IMR-90 (cell line): Measurements from ENCODE around the gene KDM2A. TPM values are rescaled to one million over a fixed set of nuclear protein-coding genes. Genes with fewer than 3 reads are reported as not detected.
A peak's percentile ranks its signal among the peaks of the same experiment; 100 is the strongest.

Experiments used
- ATAC-seq: fragments of 200-7000 bp; cut with Tn5 transposase; 2 replicates; pipeline ENCODE4 v1.9.1; 2020; ENCODE audit warnings: low read depth, mild to moderate bottlenecking, moderate library complexity
- BruUV-seq: library from RNA; stranded (reverse); fragments of 400-500 nt; replicated peaks from 2 replicates; lab custom pipeline; 2021; lab: Mats Ljungman, UMichigan
- CTCF ChIA-PET: fragments of 300-600 bp; formaldehyde crosslinking; extraction: SDS; loops from one replicate; lab custom pipeline; 2021; ENCODE audit warnings: antibody characterized with exemption; lab: Yijun Ruan, JAX
- POLR2A ChIA-PET: fragments of 300-600 bp; sonication (Branson Sonifier 250); formaldehyde crosslinking; loops from one replicate; lab custom pipeline; 2022; ENCODE audit warnings: antibody characterized with exemption; ENCODE audit not compliant: unreplicated experiment; lab: Charles Lee
- DNase-seq: peaks from one replicate; pipeline ENCODE4 v3.0.0; 2013
- H2AFZ ChIP-seq: replicated peaks from 2 replicates; pipeline ENCODE3; 2013; ENCODE audit warnings: low read length, mild to moderate bottlenecking; ENCODE audit not compliant: poor library complexity
- H2AK5ac ChIP-seq: 2 replicates; pipeline ENCODE4 v1.6.1; 2013; ENCODE audit warnings: low read depth, low read length, inconsistent platforms
- H2AK9ac ChIP-seq: replicated peaks from 2 replicates; pipeline ENCODE3; 2013; ENCODE audit warnings: mild to moderate bottlenecking, low read depth, low read length, moderate library complexity; ENCODE audit not compliant: poor library complexity
- H2BK120ac ChIP-seq: 2 replicates; pipeline ENCODE4 v1.6.1; 2013; ENCODE audit warnings: low read depth, low read length, inconsistent platforms
- H2BK15ac ChIP-seq: 3 replicates; pipeline ENCODE4 v1.6.1; 2013; ENCODE audit warnings: low read depth, low read length, inconsistent platforms
- H2BK20ac ChIP-seq: 2 replicates; pipeline ENCODE4 v1.6.1; 2013; ENCODE audit warnings: low read depth, mild to moderate bottlenecking, inconsistent platforms, low read length, moderate library complexity
- H2BK5ac ChIP-seq: 2 replicates; pipeline ENCODE4 v1.6.1; 2013; ENCODE audit warnings: mild to moderate bottlenecking, low read depth, low read length, inconsistent platforms; ENCODE audit not compliant: poor library complexity, severe bottlenecking
- H3K14ac ChIP-seq: replicated peaks from 2 replicates; pipeline ENCODE4 v1.6.1; 2013; ENCODE audit warnings: low read depth, low read length, inconsistent platforms
- H3K18ac ChIP-seq: 2 replicates; pipeline ENCODE4 v1.6.1; 2013; ENCODE audit warnings: low read depth, low read length, control low read depth
- H3K23ac ChIP-seq: 2 replicates; pipeline ENCODE4 v1.6.1; 2013; ENCODE audit warnings: low read depth, low read length, inconsistent platforms
- H3K27ac ChIP-seq: 2 replicates; pipeline ENCODE4 v1.5.1; 2013; ENCODE audit warnings: mild to moderate bottlenecking, control low read depth, low read length; ENCODE audit not compliant: insufficient read depth
- H3K27me3 ChIP-seq: 2 replicates; pipeline ENCODE4 v1.6.1; 2013; ENCODE audit warnings: low read length; ENCODE audit not compliant: control insufficient read depth, insufficient read depth
- H3K36me3 ChIP-seq: 2 replicates; pipeline ENCODE4 v1.6.1; 2013; ENCODE audit warnings: low read length, mixed read lengths; ENCODE audit not compliant: control insufficient read depth, insufficient read depth
- H3K4ac ChIP-seq: 2 replicates; pipeline ENCODE4 v1.6.1; 2013; ENCODE audit warnings: low read depth, low read length, inconsistent platforms
- H3K4me1 ChIP-seq: 2 replicates; pipeline ENCODE4 v1.6.1; 2013; ENCODE audit warnings: low read length, mixed read lengths; ENCODE audit not compliant: control insufficient read depth, insufficient read depth
- H3K4me2 ChIP-seq: 2 replicates; pipeline ENCODE4 v1.6.1; 2013; ENCODE audit warnings: low read depth, mild to moderate bottlenecking, control low read depth, low read length, moderate library complexity
- H3K4me3 ChIP-seq: 2 replicates; pipeline ENCODE4 v1.5.1; 2013; ENCODE audit warnings: low read depth, mild to moderate bottlenecking, control low read depth, low read length, moderate library complexity; ENCODE audit not compliant: insufficient read depth
- H3K56ac ChIP-seq: 2 replicates; pipeline ENCODE4 v1.6.1; 2013; ENCODE audit warnings: low read length, inconsistent platforms; ENCODE audit not compliant: insufficient read depth; ENCODE audit errors: extremely low read depth
- H3K79me1 ChIP-seq, 2 experiments: 2 replicates each; pipeline ENCODE4 v1.6.1; 2013; ENCODE audit warnings: low read length in 2 of 2, inconsistent platforms in 1 of 2, low read depth in 1 of 2
- H3K9ac ChIP-seq: 2 replicates; pipeline ENCODE4 v1.6.1; 2013; ENCODE audit warnings: low read depth, low read length, control low read depth
- H3K9me1 ChIP-seq: 2 replicates; pipeline ENCODE4 v1.6.1; 2013; ENCODE audit warnings: low read length, inconsistent platforms; ENCODE audit not compliant: insufficient read depth
- H3K9me3 ChIP-seq: 2 replicates; pipeline ENCODE4 v1.6.1; 2013; ENCODE audit warnings: low read length; ENCODE audit not compliant: control insufficient read depth, insufficient read depth
- H4K20me1 ChIP-seq: 2 replicates; pipeline ENCODE4 v1.6.1; 2013; ENCODE audit warnings: low read length, inconsistent platforms; ENCODE audit not compliant: insufficient read depth
- H4K5ac ChIP-seq: 2 replicates; pipeline ENCODE4 v1.6.1; 2013; ENCODE audit warnings: mild to moderate bottlenecking, low read depth, low read length, control low read depth
- H4K8ac ChIP-seq, 2 experiments: 2 replicates each; pipeline ENCODE4 v1.6.1; 2013; ENCODE audit warnings: low read depth in 2 of 2, low read length in 2 of 2, control low read depth in 1 of 2, inconsistent platforms in 1 of 2
- H4K91ac ChIP-seq: 2 replicates; pipeline ENCODE4 v1.6.1; 2013; ENCODE audit warnings: low read depth, low read length, inconsistent platforms; ENCODE audit not compliant: insufficient read depth
- CEBPB ChIP-seq: IDR thresholded peaks from 2 replicates; pipeline ENCODE4 v1.6.1; 2012; ENCODE audit warnings: low read depth, low read length, improper control_type of control experiment
- WGBS, 2 experiments: methylation state at CpG; one replicate each; pipeline versions ENCODE4 v1.1.5 to v1.1.7; 2013; ENCODE audit warnings: missing lambda C conversion rate in 2 of 2; ENCODE audit not compliant: insufficient read length in 1 of 2; ENCODE audit errors: extremely low coverage in 2 of 2; 5-methylcytosine and 5-hydroxymethylcytosine counted together
- dilution Hi-C: fragments of 300-500 bp; cut with HindIII; formaldehyde crosslinking; loops from one replicate; pipeline ENCODE4 v1.14.3; 2018; ENCODE audit warnings: low sequenced_read_pairs; ENCODE audit not compliant: unreplicated experiment
- in situ Hi-C: fragments of 300-500 bp; cut with MboI; formaldehyde crosslinking; loops from 3 replicates; pipeline ENCODE4 v1.14.3; 2019; ENCODE audit warnings: low sequenced_read_pairs, inconsistent platforms, mixed read lengths
- intact Hi-C: fragments of 100-400 bp; cut with micrococcal nuclease; formaldehyde crosslinking; loops from 2 replicates; pipeline ENCODE4 v1.10.0; 2022
- polyA plus RNA-seq, 3 experiments: library from polyadenylated mRNA; depleted of rRNA; stranded (reverse); fragments of >200 nt; gene quantifications; 2 replicates each; pipeline ENCODE4 v1.2.3, GENCODE V29; 2012; ENCODE audit warnings: low replicate concordance in 1 of 3
- total RNA-seq: library from RNA; depleted of rRNA; stranded (reverse); fragments of >200 nt; gene quantifications from 2 replicates; pipeline ENCODE4 v1.2.3, GENCODE V29; 2012

Gene KDM2A
- total and polyA plus RNA-seq, 2 of the 4 experiments (the other 2 are of a cell fraction), result 26.7 to 42.6 TPM

GRCh38 chr11:67260406-67260805, 141.3 kb downstream of the KDM2A start:
- Histone ChIP-seq H4K5ac (no peak overlapping the region), H3K4me3 (no peak overlapping the region), H2AK5ac (peak overlapping the region; percentile 36; the same call in 1 of the 2 replicates), H2BK20ac (no peak overlapping the region), H3K36me3 (peaks cover 15% of the 10 kb centered on the region), H2BK15ac (no peak overlapping the region), H3K4me1 (peaks cover 10% of the 10 kb centered on the region), H3K4ac (no peak overlapping the region), H3K23ac (no peak overlapping the region), H2BK5ac (no peak overlapping the region), H3K9me1 (peaks cover 10% of the 10 kb centered on the region; the same call in 1 of the 2 replicates), H3K27me3 (no peaks in the 10 kb centered on the region), H2AK9ac (no peak overlapping the region), H3K14ac (no peak overlapping the region), H3K27ac (no peak overlapping the region), H2BK120ac (no peak overlapping the region), H2AFZ (no peak overlapping the region), H4K20me1 (no peaks in the 10 kb centered on the region; the same call in 1 of the 2 replicates), H3K79me1 (peaks cover 0 to 5% of the 10 kb centered on the region in 2 experiments; a peak in 1 of 4 replicates), H3K18ac (no peak overlapping the region), H4K91ac (no peak overlapping the region), H3K4me2 (no peak overlapping the region), H3K9ac (no peak overlapping the region), H3K9me3 (no peaks in the 10 kb centered on the region), H3K56ac (no peak overlapping the region), H4K8ac (no peak overlapping the region)
- POLR2A ChIA-PET, result no interaction called here
- in situ Hi-C loops, result loop anchor here (5.0 kb wide), 2 partner anchors 57 to 122 kb away; no protein-coding TSS in a partner anchor
- dilution Hi-C loops, result no loop called here
- no peak for TF ChIP-seq CEBPB
- CTCF ChIA-PET, result no interaction called here
- 93% methylated on average over 3 of the region's 6 CpGs; no CpG with 5 or more reads in 1 of the 2 experiments for WGBS, 2 experiments
- BruUV-seq, result no TSS peak
- DNase-seq (no peak), ATAC-seq (no peak)
- intact Hi-C loops, result no loop called here
